NCI-H187 (cell line): ENCODE data around the gene SP6.

Source experiments
- DNase-seq, 2 experiments: peaks; one replicate each; lab custom pipeline; 2025; lab: John Stamatoyannopoulos, UW

Gene SP6

DNA sequence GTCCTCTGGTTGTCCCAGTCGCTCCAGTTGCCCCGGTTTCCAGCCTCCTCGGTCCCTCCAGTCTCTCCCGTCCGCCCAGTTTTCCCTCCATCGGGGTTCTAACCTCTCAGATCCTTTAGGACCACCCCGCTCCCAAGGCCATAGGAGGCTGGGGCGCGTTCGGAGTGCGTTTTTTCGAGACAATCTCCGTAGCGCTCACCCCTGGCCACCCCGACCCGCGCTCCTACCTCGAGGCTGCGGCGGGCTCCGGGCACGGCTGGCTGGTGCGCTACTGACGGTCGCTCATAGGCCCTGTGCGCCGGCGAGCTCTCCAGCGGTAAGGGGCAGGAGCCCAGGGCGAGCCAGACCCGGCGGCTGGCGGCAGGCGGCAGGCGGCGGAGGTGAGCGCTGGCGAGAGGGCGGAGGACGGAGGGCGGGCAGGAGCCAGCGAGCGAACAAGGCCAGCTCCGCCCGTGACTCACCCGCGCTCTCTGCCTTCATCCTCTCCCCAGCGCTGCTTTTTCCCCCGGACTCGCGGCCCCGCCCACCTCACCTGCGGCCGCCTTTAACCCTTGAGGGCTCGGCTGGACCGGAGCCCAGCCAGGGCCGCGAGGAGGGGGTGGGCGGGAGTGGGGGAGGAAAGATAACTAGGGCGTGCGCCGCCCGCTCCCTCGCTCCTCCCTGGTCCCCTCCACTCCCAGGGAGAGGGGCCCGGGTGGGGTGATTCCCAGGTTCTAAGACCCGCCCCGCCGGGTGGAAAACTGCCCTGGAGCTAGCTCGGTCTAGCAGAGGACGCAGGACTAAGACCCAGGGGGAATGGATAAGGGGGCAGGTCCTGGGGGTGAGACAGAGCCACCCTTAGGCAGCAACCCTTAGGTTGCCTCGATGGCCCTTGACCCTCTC is at the start of gene SP6:
TSS of gene SP6 (minus strand) at position 472 of the 882 bp plus-strand sequence. CDS start 2,734 bp downstream, outside the sequence.
- peak; percentile 47 to 58 for DNase-seq

DNA sequence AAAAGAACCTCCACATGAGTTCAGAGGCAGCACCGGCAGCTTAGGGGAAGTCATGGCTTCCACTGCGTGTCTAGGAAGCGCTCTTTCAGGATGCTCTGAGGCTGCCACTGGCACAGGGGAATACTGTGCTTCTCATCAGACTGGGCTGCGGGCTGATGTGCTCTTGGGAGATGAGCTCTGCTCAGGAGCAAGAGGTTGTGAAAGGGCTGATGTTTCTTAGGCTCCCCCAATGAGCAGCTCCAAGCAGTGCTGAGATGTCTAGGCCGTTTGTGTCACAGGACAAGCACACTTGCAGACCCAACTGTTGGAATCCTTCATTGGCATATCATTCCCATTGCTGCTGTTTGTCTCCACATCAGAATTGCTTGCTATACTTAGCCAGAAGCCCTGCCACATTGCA is 48.7 kb upstream of the SP6 start:
- DNase-seq = no peak

DNA sequence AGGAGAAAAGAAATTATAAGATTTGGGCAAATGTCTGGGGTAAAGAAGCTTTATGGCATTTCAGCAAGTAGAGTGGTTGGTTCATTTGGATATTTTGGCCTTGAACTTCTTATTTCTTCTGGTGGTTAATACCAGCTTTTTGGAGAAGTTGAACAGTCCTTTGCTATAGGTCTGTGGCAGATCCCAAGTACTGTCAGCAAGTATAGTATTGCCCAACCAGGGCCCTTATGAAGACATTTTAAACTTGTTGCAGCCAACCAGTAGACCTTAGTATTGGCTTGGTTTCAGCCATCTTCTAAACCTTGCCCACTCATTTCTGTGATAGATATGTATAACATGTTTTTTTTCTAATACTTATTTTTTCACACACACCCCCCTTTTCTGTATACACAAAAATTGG is 47.3 kb upstream of the SP6 start:
- DNase-seq = no peak

- DNase-seq = no peak
Measured at GRCh38 chr17:47897561-47897960, 46.6 kb upstream of the SP6 start.

DNA sequence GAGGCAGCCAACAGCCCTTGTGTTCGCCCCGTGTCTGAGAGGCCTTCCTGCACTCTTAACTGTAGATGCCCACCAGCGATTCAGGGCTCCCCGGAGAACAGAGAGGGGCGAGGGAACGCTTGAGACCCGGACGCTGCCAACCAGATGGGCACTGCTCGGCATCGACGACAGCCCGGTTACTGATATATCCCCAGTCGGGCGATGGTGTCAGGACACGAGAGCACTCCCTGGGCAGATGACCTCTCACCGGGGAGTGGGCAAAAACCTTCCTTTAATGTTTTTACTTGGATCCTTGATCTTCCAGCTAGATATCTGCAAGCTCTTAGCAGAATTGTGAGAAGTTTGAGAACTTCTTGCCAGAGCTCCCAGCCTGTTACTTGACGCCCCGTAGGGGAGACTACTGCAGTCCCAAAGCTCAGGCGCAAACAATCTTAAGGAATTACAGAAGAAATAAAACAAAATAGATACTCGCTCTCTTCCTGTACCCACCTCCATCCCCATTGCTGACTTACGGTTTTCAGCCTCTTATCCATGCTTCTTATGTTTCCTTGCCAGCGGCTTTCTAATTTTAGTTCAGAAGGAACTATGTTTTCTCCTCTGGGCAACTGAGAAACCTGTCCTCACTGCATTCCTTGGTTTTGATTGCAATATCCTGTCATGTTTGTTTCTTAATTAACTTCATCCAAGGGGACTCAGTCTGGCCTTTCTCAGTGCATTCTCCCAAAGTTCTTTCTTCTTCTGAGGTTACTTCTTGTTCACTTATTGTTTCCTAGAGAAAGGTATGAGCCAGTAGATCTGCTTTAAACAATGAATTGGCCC is 45.9 kb upstream of the SP6 start:
- no peak for DNase-seq

DNA sequence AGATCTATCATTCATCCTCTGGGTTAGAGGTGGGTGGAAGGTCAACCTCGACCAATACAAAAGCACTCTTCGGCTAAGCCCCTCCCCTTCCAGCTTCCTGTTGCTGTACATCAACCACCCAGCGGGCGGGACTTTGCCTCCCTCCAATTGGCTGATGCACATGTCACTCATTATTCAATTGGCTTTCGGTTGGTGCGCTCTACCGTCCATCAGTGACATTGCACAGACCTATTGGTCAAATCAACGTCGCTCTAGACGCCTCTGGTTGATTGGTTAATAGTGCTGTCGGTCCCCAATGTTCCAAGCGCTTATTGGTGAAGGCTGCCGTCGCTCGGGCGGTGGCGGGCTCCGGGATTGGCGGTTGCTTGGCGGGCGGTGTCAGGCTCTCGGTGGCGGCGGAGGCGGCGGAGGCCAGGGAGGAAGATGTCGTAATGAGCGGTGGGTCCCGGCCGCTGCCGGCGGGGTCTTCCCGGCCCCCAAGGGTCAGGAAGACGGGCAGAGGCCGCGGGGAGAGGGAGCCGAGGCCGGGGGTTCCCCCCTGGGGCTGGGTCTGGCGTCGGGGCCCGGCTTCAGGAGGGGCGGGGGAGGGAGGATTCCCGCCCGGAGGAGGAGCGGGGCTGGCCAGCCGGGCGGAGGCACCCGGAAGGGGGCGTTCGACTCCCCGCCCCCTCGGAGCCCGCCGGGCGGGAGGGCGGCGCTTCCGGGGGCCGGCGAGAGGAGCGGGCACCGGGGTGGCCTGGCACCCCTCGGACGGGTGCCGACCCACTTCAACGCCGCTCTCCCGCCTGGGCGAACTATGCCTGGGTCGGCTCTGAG is 45.1 kb upstream of the SP6 start, which contains the start of gene SP2:
TSS of gene SP2 (plus strand) at position 381 of the 816 bp plus-strand sequence. CDS start at position 432, 51 bp downstream.
- peak; percentile 98 to 100 for DNase-seq

DNA sequence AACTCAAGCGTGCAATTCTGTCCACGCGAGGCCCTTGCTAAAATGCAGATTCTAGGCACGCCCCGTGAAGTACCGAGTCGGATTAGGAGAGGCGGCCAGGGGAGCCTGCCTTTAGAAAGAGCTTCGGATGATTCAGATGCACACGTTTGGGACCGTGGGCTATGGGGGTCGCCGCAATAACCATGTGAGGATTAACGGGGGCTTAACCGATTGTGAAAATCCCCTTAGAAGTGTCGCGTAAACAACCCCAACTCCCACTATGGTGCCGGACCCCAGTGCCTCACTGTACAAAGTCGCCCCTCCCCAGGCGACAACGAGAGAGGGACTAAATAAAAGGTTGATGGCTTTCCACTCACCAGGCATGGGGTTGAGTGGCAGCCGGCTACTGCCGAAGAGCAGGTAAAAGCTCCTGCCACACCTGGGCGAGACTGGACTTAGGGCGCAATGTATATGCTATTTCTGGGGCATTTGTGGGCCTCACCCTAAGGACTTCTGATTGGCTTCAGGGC is 44.4 kb upstream of the SP6 start:
- no peak for DNase-seq

DNA sequence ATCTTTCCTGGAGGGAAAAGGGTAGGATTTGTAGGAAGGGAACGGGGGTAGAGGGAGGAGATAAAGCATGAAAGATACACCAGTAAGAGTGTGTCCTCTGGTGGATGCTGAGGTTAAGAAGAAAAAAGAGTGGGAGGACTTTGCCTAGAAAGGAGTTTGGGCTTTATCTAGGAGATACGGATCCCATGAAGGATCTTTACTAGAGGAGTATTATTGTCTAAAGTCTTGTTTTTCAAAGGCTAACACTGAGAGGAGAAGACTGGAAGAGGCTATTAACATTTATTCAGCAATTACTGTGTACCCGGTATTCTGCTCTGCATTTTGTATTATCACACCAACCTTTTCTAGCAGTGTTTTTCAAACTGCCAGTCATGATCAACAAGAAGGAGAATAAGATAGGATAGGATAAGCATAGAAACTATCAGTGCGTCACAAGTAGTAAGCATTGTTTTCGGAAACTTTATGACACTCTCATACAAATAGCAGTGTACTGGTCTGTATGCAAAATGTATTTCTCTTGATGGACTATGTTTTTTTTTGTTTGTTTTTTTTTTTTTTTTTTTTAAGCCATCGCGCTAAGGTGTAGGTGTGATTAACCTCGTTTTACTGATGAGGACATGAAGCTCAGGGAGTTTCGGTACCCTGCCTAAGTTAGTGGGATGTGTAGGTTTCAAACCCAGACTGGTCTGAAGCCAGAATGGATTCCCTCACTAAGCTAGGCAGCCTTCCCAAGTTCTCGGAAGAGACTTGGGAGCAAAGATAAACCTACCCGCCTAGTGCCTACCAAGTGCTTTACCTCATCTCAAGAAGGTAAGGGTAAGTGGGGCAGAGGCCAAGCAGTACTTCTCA is 43.8 kb upstream of the SP6 start:
- DNase-seq = no peak

- no peak for DNase-seq
Measured at GRCh38 chr17:47891545-47892088, 40.7 kb upstream of the SP6 start.

DNA sequence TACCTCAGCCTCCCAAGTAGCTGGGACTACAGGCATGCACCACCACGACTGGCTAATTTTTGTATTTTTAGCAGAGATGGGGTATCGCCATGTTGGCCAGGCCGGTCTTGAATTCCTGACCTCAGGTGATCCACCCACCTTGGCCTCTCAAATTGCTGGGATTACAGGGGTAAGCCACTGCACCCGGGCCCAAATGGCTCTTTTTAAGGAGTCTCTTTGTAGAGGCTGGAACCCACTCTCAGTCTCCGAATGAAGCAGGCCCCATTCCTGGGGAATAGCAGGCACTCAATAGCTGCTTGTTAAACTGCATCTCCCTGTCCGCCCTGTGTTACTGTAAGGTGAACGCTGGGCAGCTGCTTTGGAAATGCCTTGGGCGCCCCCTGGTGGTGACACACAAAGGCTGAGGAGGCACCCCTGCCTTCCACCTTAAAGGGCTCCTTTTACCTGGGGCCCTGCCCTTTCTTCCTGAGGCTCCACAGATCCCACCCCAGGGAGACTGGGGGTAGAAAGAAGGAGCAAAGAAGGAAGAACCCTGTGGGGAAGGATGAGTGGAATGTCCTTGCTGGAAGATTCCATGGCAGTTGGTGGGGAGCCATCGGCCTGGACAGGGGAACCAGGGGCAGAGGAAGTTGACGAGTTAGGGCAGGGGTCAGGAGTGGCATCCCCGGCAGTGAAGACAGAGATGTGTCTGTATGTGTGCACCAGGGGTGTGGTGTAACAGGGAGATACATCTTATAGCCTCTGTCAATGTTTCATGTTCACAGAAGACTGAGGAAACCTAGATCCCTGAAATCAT is 39.0 kb upstream of the SP6 start:
- peak; percentile 51 to 57 for DNase-seq

GRCh38 chr17:47888293-47888692 is 37.3 kb upstream of the SP6 start:
- DNase-seq = no peak

- DNase-seq = no peak
Measured at GRCh38 chr17:47884905-47885730, 34.2 kb upstream of the SP6 start.

DNA sequence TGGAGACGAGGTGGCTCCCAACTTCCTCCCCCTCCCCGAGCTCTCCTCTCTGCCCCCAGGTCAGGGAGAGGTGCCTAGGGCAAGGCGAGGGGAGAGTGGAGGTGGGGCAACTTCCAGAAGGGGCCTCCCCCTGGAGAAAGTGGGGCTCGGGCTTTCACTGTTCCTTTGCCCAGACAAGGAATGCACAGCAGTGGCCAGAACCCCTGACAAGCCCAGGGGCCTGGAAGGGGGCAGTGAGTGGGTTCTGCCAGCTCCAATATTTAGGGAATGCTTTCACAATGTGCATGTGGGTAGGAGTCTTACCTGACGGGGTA is 33.4 kb upstream of the SP6 start:
- no peak for DNase-seq

- no peak for DNase-seq
Measured at GRCh38 chr17:47883589-47884426, 32.8 kb upstream of the SP6 start.

GRCh38 chr17:47882695-47883588 is 32.0 kb upstream of the SP6 start:
- DNase-seq = no peak

- DNase-seq = no peak
Measured at GRCh38 chr17:47882247-47882646, 31.3 kb upstream of the SP6 start.
